Natural killer cell treated with Interleukin-12 subunit alpha and Interleukin-12 subunit beta and Interleukin-15 and Interleukin-18, amount 100 ng/mL, for 72 hours (primary cell): ENCODE data around the gene TMEM52B. TPM values are rescaled to one million over a fixed set of nuclear protein-coding genes. Genes with fewer than 3 reads are reported as not detected.

Source experiments
- ATAC-seq, 2 donors: fragments of 150-1000 bp; cut with Tn5 transposase in 1 of 2; sonication (Bioruptor Pico), chemical (Tn5 transposase) in 1 of 2; 2 replicates each; pipeline ENCODE4 v1.10.0; 2021
- DNase-seq: peaks from one replicate; pipeline ENCODE4 v3.0.0; 2022; ENCODE audit warnings: low spot score
- H3K27ac Mint-ChIP-seq, 2 donors: 1 replicate in 1 of 2; 2 replicates in 1 of 2; pipeline ENCODE4 v1.8.0; 2022; ENCODE audit warnings: mixed read lengths in 2 of 2, mild to moderate bottlenecking in 1 of 2, moderate library complexity in 1 of 2
- H3K27me3 Mint-ChIP-seq, 2 donors: 1 replicate in 1 of 2; 2 replicates in 1 of 2; pipeline ENCODE4 v1.8.0; 2022; ENCODE audit warnings: mixed read lengths in 2 of 2
- H3K36me3 Mint-ChIP-seq: one replicate; pipeline ENCODE4 v1.8.0; 2022; ENCODE audit warnings: mixed read lengths
- H3K4me1 Mint-ChIP-seq, 2 donors: 1 replicate in 1 of 2; 2 replicates in 1 of 2; pipeline ENCODE4 v1.8.0; 2022; ENCODE audit warnings: low read depth in 2 of 2, mixed read lengths in 2 of 2, mild to moderate bottlenecking in 1 of 2
- H3K4me3 Mint-ChIP-seq: one replicate; pipeline ENCODE4 v1.8.0; 2022; ENCODE audit warnings: mixed read lengths
- H3K9me3 Mint-ChIP-seq: 2 replicates; pipeline ENCODE4 v1.8.0; 2022; ENCODE audit warnings: mixed read lengths
- total RNA-seq, 2 donors: library from RNA; stranded (reverse); gene quantifications; one replicate each; pipeline ENCODE4 v1.2.3, GENCODE V29; 2022

TMEM52B gene
- total RNA-seq, 2 donors from 2014 or later = not detected

DNA sequence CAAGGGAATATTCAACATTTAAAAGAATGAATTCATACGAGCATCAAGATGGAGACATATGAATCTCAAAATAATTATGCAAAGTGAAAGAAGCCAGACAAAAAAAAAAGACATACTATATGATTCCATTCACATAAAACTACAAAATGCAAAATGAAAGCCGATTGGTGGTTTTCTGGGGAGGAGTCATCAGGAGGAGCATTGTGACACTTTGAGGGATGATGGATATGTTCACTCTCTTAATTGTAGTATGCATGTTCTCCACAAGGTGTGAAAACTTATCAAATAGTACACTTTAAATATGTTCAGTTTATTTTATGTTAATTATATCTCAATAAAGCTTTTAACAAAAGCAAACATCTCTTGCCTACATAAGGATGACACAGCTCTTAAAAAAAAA lies 20.4 kb upstream of the TMEM52B start:
- Mint-ChIP-seq H3K9me3 (no peaks in the 10 kb centered on the region), H3K27ac (no peak overlapping the region), H3K4me3 (no peak overlapping the region), H3K36me3 (no peaks in the 10 kb centered on the region), H3K27me3 (no peaks in the 10 kb centered on the region), H3K4me1 (peaks cover 5 to 8% of the 10 kb centered on the region in 2 donors)
- DNase-seq (no peak), ATAC-seq (no peak)

- H3K27me3 Mint-ChIP-seq = no peaks in the 10 kb centered on the region
- DNase-seq = no peak
- peaks cover 0 to under 1% of the 10 kb centered on the region in 2 donors for H3K4me1 Mint-ChIP-seq
- no peak overlapping the region for H3K4me3 Mint-ChIP-seq
- H3K9me3 Mint-ChIP-seq = no peaks in the 10 kb centered on the region
- no peaks in the 10 kb centered on the region for H3K36me3 Mint-ChIP-seq
- ATAC-seq = no peak
- no peak overlapping the region for H3K27ac Mint-ChIP-seq
Measured at GRCh38 chr12:10159280-10159679, 19.6 kb upstream of the TMEM52B start.

- Mint-ChIP-seq H3K27ac (no peak overlapping the region), H3K36me3 (no peaks in the 10 kb centered on the region), H3K4me3 (no peak overlapping the region), H3K27me3 (no peaks in the 10 kb centered on the region), H3K4me1 (no peaks in the 10 kb centered on the region), H3K9me3 (no peaks in the 10 kb centered on the region)
- ATAC-seq (no peak), DNase-seq (no peak)
Measured at GRCh38 chr12:10160617-10161385, 18.0 kb upstream of the TMEM52B start.

- H3K4me1 Mint-ChIP-seq = no peaks in the 10 kb centered on the region
- no peak overlapping the region for H3K4me3 Mint-ChIP-seq
- no peak for ATAC-seq
- no peaks in the 10 kb centered on the region for H3K36me3 Mint-ChIP-seq
- no peaks in the 10 kb centered on the region for H3K9me3 Mint-ChIP-seq
- H3K27ac Mint-ChIP-seq = no peak overlapping the region
- DNase-seq = no peak
- H3K27me3 Mint-ChIP-seq = no peaks in the 10 kb centered on the region
Measured at GRCh38 chr12:10163084-10163483, 15.7 kb upstream of the TMEM52B start.

DNA sequence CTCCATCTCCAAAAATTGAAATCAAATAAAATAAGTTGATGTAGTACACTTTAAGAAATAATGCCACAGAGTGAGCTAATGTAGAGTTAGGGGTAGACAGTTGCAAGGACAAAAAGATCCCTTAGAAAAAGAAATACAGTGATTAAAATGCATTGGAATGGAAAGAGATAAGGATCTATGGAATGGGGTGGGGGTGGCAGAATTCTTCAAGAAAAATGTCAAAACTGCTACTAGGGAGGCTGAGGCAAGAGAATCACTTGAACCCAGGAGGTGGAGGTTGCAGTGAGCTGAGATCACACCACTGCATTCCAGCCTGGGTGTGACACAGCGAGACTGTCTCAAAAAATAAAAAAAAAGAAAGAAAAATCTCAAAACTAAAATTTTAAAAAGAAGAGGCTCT lies 13.4 kb upstream of the TMEM52B start:
- no peaks in the 10 kb centered on the region for H3K4me1 Mint-ChIP-seq
- no peak overlapping the region for H3K4me3 Mint-ChIP-seq
- no peak for ATAC-seq
- no peaks in the 10 kb centered on the region for H3K9me3 Mint-ChIP-seq
- H3K27ac Mint-ChIP-seq = no peak overlapping the region
- no peaks in the 10 kb centered on the region for H3K36me3 Mint-ChIP-seq
- peaks cover 3 to 7% of the 10 kb centered on the region in 2 donors for H3K27me3 Mint-ChIP-seq
- DNase-seq = no peak

GRCh38 chr12:10167599-10167998 lies 11.2 kb upstream of the TMEM52B start:
- H3K27me3 Mint-ChIP-seq = peaks cover 13 to 23% of the 10 kb centered on the region in 2 donors
- no peaks in the 10 kb centered on the region for H3K4me1 Mint-ChIP-seq
- H3K27ac Mint-ChIP-seq = no peak overlapping the region
- no peaks in the 10 kb centered on the region for H3K9me3 Mint-ChIP-seq
- no peak overlapping the region for H3K4me3 Mint-ChIP-seq
- H3K36me3 Mint-ChIP-seq = no peaks in the 10 kb centered on the region
- ATAC-seq (no peak), DNase-seq (no peak)

DNA sequence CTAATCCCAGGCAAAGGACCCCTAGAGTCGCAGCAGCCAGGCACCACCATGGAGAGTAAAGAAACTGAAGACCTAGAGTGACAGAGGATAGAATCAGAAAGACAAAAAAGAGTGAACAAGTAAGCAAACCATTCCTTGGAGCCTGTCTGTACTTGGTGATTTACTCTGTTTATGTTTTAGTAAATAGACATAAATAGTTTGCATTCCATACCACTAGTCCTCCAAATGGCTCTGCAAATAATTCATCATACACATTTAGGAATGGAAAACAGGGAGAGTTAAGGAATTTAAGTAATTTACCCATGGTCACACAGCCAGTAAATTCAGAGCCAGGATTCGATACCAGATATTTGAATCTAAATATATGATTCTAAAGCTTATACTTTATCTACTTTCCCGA lies 9.7 kb upstream of the TMEM52B start:
- Mint-ChIP-seq H3K36me3 (no peaks in the 10 kb centered on the region), H3K4me1 (no peaks in the 10 kb centered on the region), H3K4me3 (no peak overlapping the region), H3K27ac (no peak overlapping the region), H3K9me3 (no peaks in the 10 kb centered on the region), H3K27me3 (peaks cover 14 to 23% of the 10 kb centered on the region in 2 donors)
- DNase-seq (no peak), ATAC-seq (no peak)

GRCh38 chr12:10170216-10170615 lies 8.6 kb upstream of the TMEM52B start:
- ATAC-seq = no peak
- peaks cover 14 to 34% of the 10 kb centered on the region in 2 donors for H3K27me3 Mint-ChIP-seq

DNA sequence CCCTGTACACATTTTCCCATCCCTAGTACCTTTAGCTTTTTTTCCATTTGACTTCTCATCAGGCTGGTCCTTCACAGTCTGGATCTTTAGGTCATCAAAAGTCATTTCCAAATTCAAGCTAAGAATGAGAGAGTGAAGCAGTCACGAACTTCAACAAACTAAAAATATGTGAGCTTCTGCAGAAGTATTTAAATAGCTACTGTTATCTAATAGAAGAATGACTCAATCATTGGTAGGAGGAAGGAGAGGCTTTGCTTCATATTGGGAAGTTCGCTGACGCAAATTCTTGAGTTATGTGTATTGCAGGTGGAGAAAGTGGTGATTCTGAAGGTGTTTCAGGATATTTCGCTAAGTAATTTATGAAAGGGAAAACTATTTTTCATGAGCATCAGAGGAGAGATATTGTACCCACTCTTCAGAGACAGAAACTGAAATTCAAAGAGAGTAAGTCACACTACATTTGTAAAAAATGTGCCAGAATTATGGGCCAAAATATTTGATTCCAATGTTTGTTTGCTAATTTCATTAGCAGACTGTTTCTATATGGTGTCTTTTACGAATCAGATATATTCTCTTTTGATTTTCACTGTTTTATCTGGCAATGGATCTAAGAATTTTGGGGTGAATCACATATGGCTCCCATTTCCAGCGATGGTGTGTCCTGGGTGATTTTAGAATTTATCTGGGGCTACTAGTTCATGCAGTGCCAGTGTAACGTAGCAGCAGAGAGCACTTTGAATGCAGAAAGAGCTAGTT lies 6.7 kb upstream of the TMEM52B start, which contains the start of gene OLR1:
Gene OLR1, minus strand, starts transcription at position 160 of the 756 bp plus-strand sequence. Its CDS starts 55 bp downstream, at position 105.
- no peak within 1 kb of the TSS for H3K4me3 Mint-ChIP-seq
- ATAC-seq (no peak), DNase-seq (no peak)
- no peaks in the 10 kb centered on the region for H3K36me3 Mint-ChIP-seq
- H3K27ac Mint-ChIP-seq = no peak within 1 kb of the TSS
- H3K9me3 Mint-ChIP-seq = no peaks in the 10 kb centered on the region
- H3K4me1 Mint-ChIP-seq = no peaks in the 10 kb centered on the region
- H3K27me3 Mint-ChIP-seq = peaks cover 18 to 42% of the 10 kb centered on the region in 2 donors

More at GRCh38 chr12:10170216-10170615, 8.6 kb upstream of the TMEM52B start:
- Mint-ChIP-seq H3K4me1 (no peaks in the 10 kb centered on the region), H3K4me3 (no peak overlapping the region), H3K36me3 (no peaks in the 10 kb centered on the region), H3K9me3 (no peaks in the 10 kb centered on the region), H3K27ac (no peak overlapping the region)
- no peak for DNase-seq

DNA sequence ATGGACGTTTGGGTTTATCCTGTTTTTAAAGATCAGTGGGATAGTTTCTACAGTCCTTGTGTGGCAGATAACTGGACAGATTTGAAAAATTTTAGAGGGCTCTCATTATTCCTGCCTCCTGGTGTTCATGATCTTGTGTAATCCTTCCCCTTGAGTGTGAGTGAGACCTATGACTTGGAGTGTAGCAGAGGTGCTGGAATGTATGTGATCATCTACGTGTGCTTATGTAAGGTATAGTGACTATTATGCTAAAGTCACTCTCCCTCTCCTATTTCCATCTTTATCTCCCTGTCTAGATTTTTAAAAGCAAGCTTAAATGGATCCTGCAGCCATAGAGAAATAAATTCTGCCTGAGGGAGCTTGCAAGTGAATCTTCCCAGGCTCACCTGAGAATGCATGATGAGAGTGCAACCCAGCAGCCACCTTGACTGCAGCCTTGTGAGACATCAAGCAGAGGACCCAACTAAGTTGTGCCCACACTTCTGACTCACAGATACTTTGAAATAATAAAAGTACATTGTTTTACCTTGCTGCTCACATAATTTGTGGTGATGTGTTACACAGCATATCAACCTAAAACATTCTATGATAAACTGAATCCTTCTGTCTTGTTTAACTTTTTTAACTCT lies 3.7 kb upstream of the TMEM52B start:
- ATAC-seq = no peak
- Mint-ChIP-seq H3K36me3 (no peaks in the 10 kb centered on the region), H3K27ac (no peak overlapping the region), H3K4me1 (no peaks in the 10 kb centered on the region), H3K4me3 (no peak overlapping the region), H3K27me3 (peaks cover 19 to 51% of the 10 kb centered on the region in 2 donors), H3K9me3 (no peaks in the 10 kb centered on the region)
- no peak for DNase-seq

GRCh38 chr12:10175846-10176636 lies 2.8 kb upstream of the TMEM52B start:
- Mint-ChIP-seq H3K9me3 (no peaks in the 10 kb centered on the region), H3K27me3 (peaks cover 15 to 45% of the 10 kb centered on the region in 2 donors), H3K4me3 (no peak overlapping the region), H3K36me3 (no peaks in the 10 kb centered on the region), H3K4me1 (no peaks in the 10 kb centered on the region), H3K27ac (no peak overlapping the region)
- DNase-seq (no peak), ATAC-seq (no peak)

DNA sequence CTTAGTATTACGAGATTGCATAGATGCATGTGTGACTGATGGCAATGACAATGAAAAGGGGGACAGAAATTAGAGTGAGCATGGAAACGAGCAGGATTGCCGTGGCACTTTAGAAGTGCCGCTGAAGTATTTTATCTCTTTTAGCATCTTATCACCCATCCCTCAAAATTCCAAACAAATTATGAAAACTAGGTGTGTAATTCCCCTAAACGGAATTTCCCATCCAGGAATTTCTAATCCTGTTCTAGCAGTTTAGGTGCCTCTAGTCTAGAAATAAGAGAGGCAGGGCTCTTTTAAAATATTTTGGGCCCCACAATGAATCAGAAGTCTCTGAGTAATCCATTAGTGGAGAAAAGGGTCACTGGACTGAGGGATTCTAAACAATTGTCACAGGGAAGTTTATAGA lies 947 bp downstream of the TMEM52B start:
- DNase-seq (no peak), ATAC-seq (no peak)
- Mint-ChIP-seq H3K9me3 (no peaks in the 10 kb centered on the region), H3K36me3 (no peaks in the 10 kb centered on the region), H3K27ac (no peak overlapping the region), H3K4me1 (peaks cover 16 to 19% of the 10 kb centered on the region in 2 donors), H3K27me3 (peaks cover 8 to 35% of the 10 kb centered on the region in 2 donors), H3K4me3 (no peak overlapping the region)

- H3K27me3 Mint-ChIP-seq = peaks cover 4 to 23% of the 10 kb centered on the region in 2 donors
- H3K36me3 Mint-ChIP-seq = no peaks in the 10 kb centered on the region
- peak; percentile 78 to 80 for ATAC-seq
- peaks cover 16 to 19% of the 10 kb centered on the region in 2 donors for H3K4me1 Mint-ChIP-seq
- DNase-seq = no peak
- no peaks in the 10 kb centered on the region for H3K9me3 Mint-ChIP-seq
- peak overlapping the region in 1 of 2 donors; percentile 34 for H3K27ac Mint-ChIP-seq
- H3K4me3 Mint-ChIP-seq = peak overlapping the region; percentile 9
Measured at GRCh38 chr12:10182354-10183049, 3.7 kb downstream of the TMEM52B start.
